NB4 (cell line): Measurements from ENCODE around the gene LIPJ.

Experiments
- CTCF ChIP-seq: IDR thresholded peaks from one replicate; pipeline ENCODE4 v1.5.1; 2012; ENCODE audit warnings: low read depth, low read length
- MAX ChIP-seq: IDR thresholded peaks from 2 replicates; pipeline ENCODE4 v1.6.1; 2011; ENCODE audit warnings: low read depth, low read length
- MYC ChIP-seq: IDR thresholded peaks from 2 replicates; pipeline ENCODE4 v1.6.1; 2011; ENCODE audit warnings: low read depth, low read length
- POLR2A ChIP-seq: IDR thresholded peaks from 2 replicates; pipeline ENCODE4 v1.6.1; 2011; ENCODE audit warnings: mild to moderate bottlenecking; ENCODE audit not compliant: insufficient read length; ENCODE audit errors: extremely low read depth

GRCh38 chr10:88616250-88616977 lies 29.9 kb downstream of the LIPJ start:
- no peak for TF ChIP-seq MAX
- no peak for TF ChIP-seq CTCF
- no peak for TF ChIP-seq POLR2A
- TF ChIP-seq MYC: no peak
